ENCODE measurements around the gene CUL2. TPM values are rescaled to one million over a fixed set of nuclear protein-coding genes. Genes with fewer than 3 reads are reported as not detected.

CUL2 gene
- total RNA-seq, 2 experiments from 2014 or later = 30.1 to 32.4 TPM

GRCh38 chr10:35074266-35074665 is 15.9 kb downstream of the CUL2 start:
- Histone ChIP-seq H3K9me3 (ENCODE audit: control insufficient read depth in 1 of 2, insufficient read depth in 1 of 2, low read length in 2 of 2) (no peaks in the 10 kb centered on the region), H3K27me3 (ENCODE audit: control insufficient read depth in 1 of 2, insufficient read depth in 2 of 2, low read length in 2 of 2) (no peaks in the 10 kb centered on the region), H3K36me3 (ENCODE audit: insufficient read depth, low read length) (peaks cover 17% of the 10 kb centered on the region), H3K4me3 (ENCODE audit: low read length) (no peak overlapping the region), H3K4me1 (ENCODE audit: insufficient read depth, low read length) (no peaks in the 10 kb centered on the region), H3K27ac (ENCODE audit: low read depth in 1 of 2, low read length in 2 of 2) (no peak overlapping the region)
- Mint-ChIP-seq H3K9me3 (no peaks in the 10 kb centered on the region), H3K4me1 (ENCODE audit: low read depth) (peaks cover 25% of the 10 kb centered on the region), H3K4me3 (no peak overlapping the region), H3K27ac (no peak overlapping the region), H3K27me3 (no peaks in the 10 kb centered on the region), H3K36me3 (ENCODE audit: low read depth) (peaks cover 40% of the 10 kb centered on the region)
- CTCF ChIA-PET = no interaction called here
- TF ChIP-seq CTCF (IDR thresholded peaks at IDR 0.05) = no peak
- DNase-seq (no peak), ATAC-seq (ENCODE audit: poor library complexity) (no peak)
- intact Hi-C loops (cut with DNase I, micrococcal nuclease) = loop anchor here in 1 of 2 experiments (1.0 kb wide), 1 partner anchor 13 kb away; no protein-coding TSS in a partner anchor
- POLR2A ChIA-PET = no interaction called here

- intact Hi-C loops (cut with DNase I, micrococcal nuclease) = no loop called here
- Histone ChIP-seq H3K9me3 (ENCODE audit: control insufficient read depth in 1 of 2, insufficient read depth in 1 of 2, low read length in 2 of 2) (no peaks in the 10 kb centered on the region), H3K27ac (ENCODE audit: low read depth in 1 of 2, low read length in 2 of 2) (no peak overlapping the region), H3K27me3 (ENCODE audit: control insufficient read depth in 1 of 2, insufficient read depth in 2 of 2, low read length in 2 of 2) (no peaks in the 10 kb centered on the region), H3K4me3 (ENCODE audit: low read length) (no peak overlapping the region), H3K4me1 (ENCODE audit: insufficient read depth, low read length) (no peaks in the 10 kb centered on the region), H3K36me3 (ENCODE audit: insufficient read depth, low read length) (peaks cover 36% of the 10 kb centered on the region)
- POLR2A ChIA-PET = no interaction called here
- H3K4me3 Mint-ChIP-seq = no peak overlapping the region
- H3K27ac Mint-ChIP-seq = no peak overlapping the region
- H3K27me3 Mint-ChIP-seq = no peaks in the 10 kb centered on the region
- peaks cover 12% of the 10 kb centered on the region for H3K4me1 Mint-ChIP-seq (ENCODE audit: low read depth)
- H3K36me3 Mint-ChIP-seq (ENCODE audit: low read depth) = peaks cover 55% of the 10 kb centered on the region
- no peak for DNase-seq
- CTCF ChIA-PET = no interaction called here
- no peak for TF ChIP-seq CTCF (IDR thresholded peaks at IDR 0.05)
- no peak for ATAC-seq (ENCODE audit: poor library complexity)
- H3K9me3 Mint-ChIP-seq = no peaks in the 10 kb centered on the region
Measured at GRCh38 chr10:35070521-35070920, 19.6 kb downstream of the CUL2 start.

GRCh38 chr10:35063837-35064454 is 26.2 kb downstream of the CUL2 start:
- H3K4me3 ChIP-seq (ENCODE audit: low read length) = no peak overlapping the region
- H3K9me3 Mint-ChIP-seq = no peaks in the 10 kb centered on the region
- peaks cover 82% of the 10 kb centered on the region for H3K36me3 Mint-ChIP-seq (ENCODE audit: low read depth)
- H3K27me3 ChIP-seq (ENCODE audit: control insufficient read depth in 1 of 2, insufficient read depth in 2 of 2, low read length in 2 of 2) = no peaks in the 10 kb centered on the region
- ChIA-PET POLR2A (no interaction called here), CTCF (no interaction called here)
- no peak for DNase-seq
- no peak overlapping the region for H3K27ac Mint-ChIP-seq
- no peak for ATAC-seq (ENCODE audit: poor library complexity)
- no peaks in the 10 kb centered on the region for H3K27me3 Mint-ChIP-seq
- H3K9me3 ChIP-seq (ENCODE audit: control insufficient read depth in 1 of 2, insufficient read depth in 1 of 2, low read length in 2 of 2) = no peaks in the 10 kb centered on the region
- no peaks in the 10 kb centered on the region for H3K4me1 Mint-ChIP-seq (ENCODE audit: low read depth)
- peaks cover 50% of the 10 kb centered on the region for H3K36me3 ChIP-seq (ENCODE audit: insufficient read depth, low read length)
- no peaks in the 10 kb centered on the region for H3K4me1 ChIP-seq (ENCODE audit: insufficient read depth, low read length)
- no peak overlapping the region for H3K27ac ChIP-seq (ENCODE audit: low read depth in 1 of 2, low read length in 2 of 2)
- H3K4me3 Mint-ChIP-seq = no peak overlapping the region
- intact Hi-C loops (cut with DNase I, micrococcal nuclease) = no loop called here
- TF ChIP-seq CTCF (IDR thresholded peaks at IDR 0.05) = no peak
